Right kidney (tissue), 1 donor: ENCODE data around the gene SPTBN4.
A peak's percentile ranks its signal among the peaks of the same experiment; 100 is the strongest.
"Not testable (repeated sequence)": the region's sequence is repeated elsewhere in the genome, so short reads cannot be mapped to it uniquely, and the experiment has no call there.

Experiments used
- DNase-seq: peaks from one replicate; pipeline ENCODE4 v3.0.0-alpha.2; 2016

Gene SPTBN4

GRCh38 chr19:40530091-40530901 lies 63.5 kb downstream of the SPTBN4 start:
- no peak for DNase-seq

DNA sequence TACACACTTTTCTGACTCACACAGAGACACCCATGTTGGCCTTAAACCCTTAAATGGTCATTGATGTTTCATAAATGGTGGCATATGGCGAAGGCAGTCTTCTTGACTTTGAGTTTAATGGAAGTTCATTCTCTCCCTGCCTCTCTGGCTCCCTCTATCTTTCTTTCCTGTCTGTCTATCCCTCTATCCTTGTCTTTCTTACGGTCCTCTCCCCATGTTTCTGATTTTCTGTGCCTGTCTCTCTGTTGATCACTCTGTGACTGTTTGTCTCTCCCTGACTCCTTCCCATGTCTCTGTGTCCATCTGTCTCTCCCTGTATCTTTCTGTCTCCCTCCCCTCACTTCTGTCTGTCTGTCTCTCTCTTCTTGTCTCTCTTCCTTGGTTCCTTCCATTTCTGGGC lies 66.7 kb downstream of the SPTBN4 start:
- no peak for DNase-seq

DNA sequence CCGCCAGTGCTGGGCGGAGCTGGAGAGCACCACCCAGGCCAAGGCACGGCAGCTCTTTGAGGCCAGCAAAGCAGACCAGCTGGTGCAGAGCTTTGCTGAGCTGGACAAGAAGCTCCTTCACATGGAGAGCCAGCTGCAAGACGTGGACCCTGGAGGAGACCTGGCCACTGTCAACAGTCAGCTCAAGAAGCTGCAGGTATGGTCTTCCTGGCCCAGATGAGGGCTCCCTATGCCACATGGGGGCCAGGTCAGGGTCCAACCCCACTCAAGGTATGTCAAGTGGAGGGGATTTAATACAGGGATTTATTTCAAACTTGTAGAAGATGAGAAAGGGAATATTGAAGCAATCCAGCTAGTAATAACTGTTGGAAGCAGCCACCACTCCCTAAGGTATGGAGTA lies 67.3 kb downstream of the SPTBN4 start:
- no peak for DNase-seq

DNA sequence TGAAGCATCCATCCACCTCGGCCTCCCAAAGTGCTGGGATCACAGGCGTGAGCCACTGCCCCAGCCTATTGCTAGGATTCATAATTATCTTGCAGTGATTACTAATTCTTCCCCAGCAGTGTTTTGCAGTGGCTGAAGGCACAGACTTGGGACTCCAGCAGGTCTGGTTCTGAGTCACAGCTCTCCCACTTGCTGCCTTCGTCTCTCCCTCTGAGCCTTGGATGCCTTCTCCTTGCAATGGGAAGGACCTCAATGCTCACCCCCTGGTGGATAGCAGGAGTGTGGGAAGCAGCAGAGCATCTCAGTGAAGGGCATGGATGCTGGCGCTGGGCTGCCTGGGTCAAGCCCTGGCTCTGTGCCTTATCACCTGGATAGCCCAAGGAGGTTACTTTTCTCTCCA lies 72.3 kb downstream of the SPTBN4 start:
- no peak for DNase-seq

DNA sequence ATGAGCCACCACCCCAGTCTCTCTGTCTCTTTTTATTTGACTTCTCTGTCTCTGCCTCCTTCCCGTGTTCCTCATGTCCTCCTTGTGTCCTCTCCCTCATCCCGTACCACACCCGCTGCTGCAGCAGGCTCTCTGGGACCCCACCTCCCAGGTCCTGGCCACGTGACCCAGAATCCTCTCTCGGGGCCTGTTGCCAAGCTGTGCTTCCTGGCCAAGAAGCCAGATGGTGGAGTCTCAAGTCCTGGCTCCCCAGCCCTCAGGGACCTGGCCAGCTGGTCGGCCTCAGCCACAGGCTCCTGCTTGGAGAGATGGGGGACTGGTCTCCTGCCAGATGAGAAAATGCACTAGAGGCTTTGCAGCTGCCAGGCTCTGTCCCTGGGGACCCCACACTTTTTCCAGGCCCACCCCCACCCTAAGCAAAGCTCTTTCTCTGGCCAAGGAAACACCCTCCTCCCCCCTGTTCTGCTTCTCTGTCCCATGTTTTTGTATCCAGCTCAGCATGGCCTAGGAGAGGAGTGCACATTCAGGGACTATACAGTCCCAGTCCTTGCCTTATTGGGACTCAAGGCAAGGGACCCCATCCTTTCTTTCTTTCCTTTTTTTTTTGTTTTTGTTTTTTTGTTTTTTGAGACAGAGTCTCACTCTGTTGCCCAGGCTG lies 75.5 kb downstream of the SPTBN4 start:
- DNase-seq: peak; percentile 33

DNA sequence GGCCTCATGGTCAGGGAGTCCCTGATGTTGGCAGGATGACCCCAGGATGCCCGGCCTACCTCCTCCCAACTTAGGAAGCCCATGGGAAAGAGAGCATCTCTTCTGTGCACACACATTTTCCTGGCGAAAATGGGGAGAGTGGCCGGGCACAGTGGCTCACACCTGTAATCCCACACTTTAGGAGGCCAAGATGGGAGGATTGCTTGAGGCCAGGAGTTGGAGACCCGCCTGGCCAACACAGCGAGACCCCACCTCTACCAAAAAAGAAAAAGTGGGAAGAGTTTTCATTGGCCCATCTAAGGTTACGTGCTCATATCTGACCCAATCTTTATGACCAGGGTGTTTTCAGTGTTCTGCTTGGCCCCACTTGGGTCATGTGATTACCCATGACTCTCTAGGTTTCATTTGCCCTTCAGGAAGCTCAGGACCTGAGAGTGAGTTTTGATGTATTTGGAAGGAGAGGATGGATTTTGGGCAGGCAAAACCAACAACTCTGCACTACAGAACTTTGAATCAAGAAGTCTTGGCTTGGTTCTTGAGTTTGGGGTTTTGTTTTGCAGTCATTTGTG lies 76.3 kb downstream of the SPTBN4 start:
- no peak for DNase-seq

GRCh38 chr19:40546153-40546841 lies 79.5 kb downstream of the SPTBN4 start:
- DNase-seq: not testable (repeated sequence)

GRCh38 chr19:40547190-40547589 lies 80.4 kb downstream of the SPTBN4 start:
- DNase-seq: not testable (repeated sequence)

DNA sequence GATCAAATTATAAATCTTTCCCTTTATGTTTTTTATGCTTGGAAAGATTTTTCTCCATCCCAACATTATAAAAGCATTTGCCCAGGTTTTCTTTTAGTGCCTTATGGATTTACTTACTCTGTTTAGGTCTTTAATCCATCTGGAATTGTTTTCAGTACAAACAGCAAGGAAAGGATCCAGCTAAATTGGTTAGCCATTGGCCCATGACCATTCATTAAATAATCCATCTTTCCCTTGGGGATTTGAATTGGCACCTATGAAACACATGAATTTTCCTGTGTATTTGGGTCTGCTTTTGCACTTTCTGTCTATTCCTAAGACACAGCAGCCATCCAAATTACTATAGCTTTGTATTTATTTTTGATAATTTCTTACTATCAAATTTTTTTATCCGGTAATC lies 81.0 kb downstream of the SPTBN4 start:
- no peak for DNase-seq

- peak; percentile 49 for DNase-seq
These were observed 82.4 kb downstream of the SPTBN4 start for GRCh38 chr19:40549007-40549708.

DNA sequence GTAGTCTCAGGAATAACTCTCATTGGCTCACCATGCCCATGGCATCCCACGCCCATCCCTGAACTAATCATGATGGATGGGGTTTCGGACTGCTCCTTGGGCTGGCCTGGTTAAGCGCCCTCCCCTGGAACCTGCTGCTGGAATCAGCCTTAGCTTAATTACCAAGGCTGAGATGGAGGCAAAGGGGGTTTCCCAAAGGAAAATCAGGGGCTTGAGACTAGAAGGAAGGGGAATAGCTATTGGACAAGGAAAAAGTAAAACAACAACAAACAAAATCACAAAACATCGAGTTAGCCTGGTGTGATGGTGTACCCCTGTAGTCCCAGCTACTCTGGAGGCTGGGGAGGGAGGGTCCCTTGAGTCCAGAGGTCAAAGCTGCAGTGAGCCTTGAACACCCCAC lies 84.2 kb downstream of the SPTBN4 start:
- no peak for DNase-seq

DNA sequence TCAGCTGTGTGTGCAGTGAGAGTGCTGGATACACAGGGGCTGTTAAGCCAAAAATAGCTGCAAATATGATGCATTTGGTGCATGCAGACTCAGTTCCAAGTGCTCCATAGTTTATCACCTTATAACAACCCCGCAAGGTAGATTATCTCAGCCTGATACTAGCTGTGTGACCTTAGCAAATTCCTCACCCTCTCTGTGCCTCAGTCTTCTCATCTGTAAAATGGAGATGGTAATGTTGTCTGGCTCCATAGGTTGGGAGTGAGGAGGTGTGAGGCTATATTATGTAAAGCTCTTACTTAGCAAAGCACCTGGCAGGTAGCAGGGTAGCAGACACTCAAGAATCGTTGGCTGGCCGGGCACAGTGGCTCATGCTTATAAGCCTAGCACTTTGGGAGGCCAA lies 86.0 kb downstream of the SPTBN4 start:
- DNase-seq: no peak

- DNase-seq: no peak
These were observed 87.4 kb downstream of the SPTBN4 start for GRCh38 chr19:40553885-40554857.

GRCh38 chr19:40555978-40556689 lies 89.3 kb downstream of the SPTBN4 start:
- no peak for DNase-seq

DNA sequence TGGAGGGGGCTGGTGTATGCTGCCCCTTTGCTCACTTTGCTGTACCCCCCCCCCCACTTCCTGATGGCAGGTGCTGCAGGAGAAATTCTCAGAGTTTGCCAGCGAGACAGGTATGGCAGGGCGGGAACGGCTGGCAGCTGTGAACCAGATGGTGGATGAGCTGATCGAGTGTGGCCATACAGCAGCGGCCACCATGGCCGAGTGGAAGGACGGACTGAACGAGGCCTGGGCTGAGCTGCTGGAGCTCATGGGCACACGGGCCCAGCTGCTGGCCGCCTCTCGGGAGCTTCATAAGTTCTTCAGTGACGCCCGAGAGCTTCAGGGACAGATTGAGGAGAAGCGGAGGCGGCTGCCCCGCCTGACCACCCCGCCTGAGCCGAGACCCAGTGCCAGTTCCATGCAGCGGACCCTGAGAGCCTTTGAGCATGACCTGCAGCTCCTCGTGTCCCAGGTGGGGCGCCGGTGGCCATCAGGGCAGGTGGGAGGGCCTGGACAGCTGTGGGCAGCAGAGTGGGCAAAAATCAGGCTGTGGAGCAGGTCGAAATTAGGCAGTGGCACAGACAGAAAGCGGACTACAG lies 90.2 kb downstream of the SPTBN4 start:
- DNase-seq: no peak

DNA sequence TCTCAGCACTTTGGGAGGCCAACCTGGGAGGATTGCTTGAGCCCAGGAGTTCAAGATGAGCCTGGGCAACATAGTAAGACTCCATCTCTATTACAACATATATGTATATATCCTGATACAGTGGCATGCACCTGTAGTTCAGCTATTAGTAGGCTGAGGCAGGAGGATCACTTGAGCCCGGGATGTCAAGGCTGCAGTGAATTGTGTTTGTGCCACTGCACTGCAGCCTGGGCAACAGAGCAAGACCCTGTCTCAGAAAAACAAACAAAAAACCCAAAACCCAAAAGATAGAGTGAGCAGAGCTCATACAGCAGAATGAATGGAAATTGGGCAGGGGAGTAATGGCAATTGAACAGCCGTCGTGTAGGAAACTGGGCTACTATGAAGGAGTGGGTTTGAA lies 92.6 kb downstream of the SPTBN4 start:
- no peak for DNase-seq

DNA sequence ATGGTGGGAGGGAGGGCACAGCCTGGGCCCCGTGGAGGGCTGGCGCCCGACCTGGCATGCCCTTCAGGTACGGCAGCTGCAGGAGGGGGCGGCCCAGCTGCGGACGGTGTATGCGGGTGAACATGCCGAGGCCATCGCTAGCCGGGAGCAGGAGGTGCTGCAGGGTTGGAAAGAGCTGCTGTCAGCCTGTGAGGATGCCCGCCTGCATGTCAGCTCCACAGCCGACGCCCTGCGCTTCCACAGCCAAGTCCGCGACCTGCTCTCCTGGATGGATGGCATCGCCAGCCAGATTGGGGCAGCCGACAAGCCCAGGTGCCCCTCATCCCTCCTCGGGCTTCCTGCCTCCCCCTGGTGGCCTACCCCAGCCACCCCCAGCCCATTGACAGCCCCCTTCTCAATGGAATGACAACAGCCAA lies 93.3 kb downstream of the SPTBN4 start:
- DNase-seq: no peak

DNA sequence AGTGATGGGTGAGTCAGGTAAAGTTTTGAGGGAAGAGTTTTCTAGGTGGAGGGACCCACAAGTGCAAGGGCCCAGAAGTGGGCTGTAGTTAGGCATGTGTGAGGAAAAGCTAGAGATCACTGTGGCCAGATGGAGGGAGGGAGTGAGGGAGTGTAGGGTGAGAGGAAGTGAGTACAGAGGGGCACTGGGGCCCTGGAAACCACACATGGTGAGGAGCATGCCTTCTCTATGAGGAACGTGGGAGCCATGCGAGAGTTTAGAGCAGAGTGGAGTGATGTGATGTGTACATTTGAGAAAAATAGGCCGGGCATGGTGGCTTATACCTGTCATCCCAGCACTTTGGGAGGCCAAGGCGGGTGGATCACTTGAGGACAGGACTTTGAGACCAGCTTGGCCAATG lies 95.1 kb downstream of the SPTBN4 start:
- DNase-seq: no peak

- DNase-seq: not testable (repeated sequence)
These were observed 97.7 kb downstream of the SPTBN4 start for GRCh38 chr19:40564535-40564934.

GRCh38 chr19:40565355-40565754 lies 98.6 kb downstream of the SPTBN4 start:
- no peak for DNase-seq
